Stimulated activated CD4-positive, alpha-beta T cell treated with anti-CD3 and anti-CD28 coated beads, Interleukin-15, amount 100 ng/mL, for 24 hours (primary cell): ENCODE measurements around the gene FZR1.

ENCODE experiments used
- DNase-seq: peaks from one replicate; pipeline ENCODE4 v3.0.0-alpha.2; 2020

FZR1 gene

DNA sequence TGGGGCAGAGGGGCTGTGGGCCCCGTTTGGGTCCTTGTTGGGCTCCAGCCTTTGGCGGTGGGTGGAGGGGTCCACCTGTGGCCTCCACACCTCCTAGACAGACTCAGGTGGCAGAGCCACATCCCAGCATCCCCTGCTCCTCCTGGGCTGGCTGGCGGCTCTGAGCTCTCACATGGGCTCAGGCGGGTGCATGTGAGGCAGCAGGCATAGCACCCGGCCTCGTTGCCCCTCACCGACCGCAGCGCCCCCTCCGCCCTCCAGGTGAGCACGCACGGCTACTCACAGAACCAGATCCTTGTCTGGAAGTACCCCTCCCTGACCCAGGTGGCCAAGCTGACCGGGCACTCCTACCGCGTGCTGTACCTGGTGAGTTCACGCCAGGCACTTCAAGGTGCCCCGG is 26.9 kb downstream of the FZR1 start:
- no peak for DNase-seq

- DNase-seq, result no peak
These were observed 27.6 kb downstream of the FZR1 start for GRCh38 chr19:3533563-3534216.

DNA sequence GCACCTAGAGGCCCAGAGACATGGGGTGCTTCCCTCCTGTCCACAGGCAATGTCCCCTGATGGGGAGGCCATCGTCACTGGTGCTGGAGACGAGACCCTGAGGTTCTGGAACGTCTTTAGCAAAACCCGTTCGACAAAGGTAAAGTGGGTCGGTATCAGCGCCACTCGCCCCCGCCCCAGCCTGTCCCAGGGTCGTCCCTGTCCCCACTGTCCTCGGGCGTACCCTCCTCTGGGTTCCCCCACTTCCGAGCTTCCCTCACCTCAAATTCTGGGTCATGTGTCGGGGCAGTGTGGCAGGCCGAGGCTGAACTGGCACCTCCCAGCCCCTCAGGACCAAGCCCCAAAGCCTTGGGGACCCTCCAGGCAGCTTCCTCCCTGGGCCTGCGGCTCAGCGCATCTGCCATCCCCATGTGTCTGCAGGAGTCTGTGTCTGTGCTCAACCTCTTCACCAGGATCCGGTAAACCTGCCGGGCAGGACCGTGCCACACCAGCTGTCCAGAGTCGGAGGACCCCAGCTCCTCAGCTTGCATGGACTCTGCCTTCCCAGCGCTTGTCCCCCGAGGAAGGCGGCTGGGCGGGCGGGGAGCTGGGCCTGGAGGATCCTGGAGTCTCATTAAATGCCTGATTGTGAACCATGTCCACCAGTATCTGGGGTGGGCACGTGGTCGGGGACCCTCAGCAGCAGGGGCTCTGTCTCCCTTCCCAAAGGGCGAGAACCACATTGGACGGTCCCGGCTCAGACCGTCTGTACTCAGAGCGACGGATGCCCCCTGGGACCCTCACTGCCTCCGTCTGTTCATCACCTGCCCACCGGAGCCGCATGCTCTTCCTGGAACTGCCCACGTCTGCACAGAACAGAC is 28.5 kb downstream of the FZR1 start:
- DNase-seq, result no peak

GRCh38 chr19:3535235-3535535 is 29.1 kb downstream of the FZR1 start:
- no peak for DNase-seq

DNA sequence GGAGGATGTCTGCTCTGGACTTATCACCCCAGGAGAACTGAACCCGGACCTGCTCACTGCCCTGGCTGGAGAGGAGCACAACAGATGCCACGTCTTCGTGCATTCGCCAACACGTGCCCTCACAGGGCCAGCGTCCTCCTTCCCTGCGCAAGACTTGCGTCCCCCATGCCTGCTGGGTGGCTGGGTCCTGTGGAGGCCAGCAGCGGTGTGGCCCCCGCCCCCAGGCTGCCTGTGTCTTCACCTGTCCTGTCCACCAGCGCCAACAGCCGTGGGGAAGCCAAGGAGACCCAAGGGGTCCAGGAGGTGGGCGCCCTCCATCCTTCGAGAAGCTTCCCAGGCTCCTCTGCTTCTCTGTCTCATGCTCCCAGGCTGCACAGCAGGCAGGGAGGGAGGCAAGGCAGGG is 29.5 kb downstream of the FZR1 start:
- no peak for DNase-seq

DNA sequence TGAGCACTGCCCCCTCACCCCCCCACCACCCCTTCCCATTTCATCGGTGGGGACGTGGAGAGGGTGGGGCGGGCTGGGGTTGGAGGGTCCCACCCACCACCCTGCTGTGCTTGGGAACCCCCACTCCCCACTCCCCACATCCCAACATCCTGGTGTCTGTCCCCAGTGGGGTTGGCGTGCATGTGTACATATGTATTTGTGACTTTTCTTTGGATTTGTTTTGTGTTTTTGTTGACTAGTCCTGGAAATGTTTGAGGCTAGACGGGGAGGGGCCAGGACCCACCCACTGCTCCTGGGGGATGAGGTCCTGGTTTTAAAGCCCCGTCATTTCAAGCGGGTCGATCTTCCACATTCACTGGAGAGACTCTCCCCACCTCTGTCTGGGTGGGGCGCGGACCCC is 29.9 kb downstream of the FZR1 start:
- DNase-seq, result no peak

DNA sequence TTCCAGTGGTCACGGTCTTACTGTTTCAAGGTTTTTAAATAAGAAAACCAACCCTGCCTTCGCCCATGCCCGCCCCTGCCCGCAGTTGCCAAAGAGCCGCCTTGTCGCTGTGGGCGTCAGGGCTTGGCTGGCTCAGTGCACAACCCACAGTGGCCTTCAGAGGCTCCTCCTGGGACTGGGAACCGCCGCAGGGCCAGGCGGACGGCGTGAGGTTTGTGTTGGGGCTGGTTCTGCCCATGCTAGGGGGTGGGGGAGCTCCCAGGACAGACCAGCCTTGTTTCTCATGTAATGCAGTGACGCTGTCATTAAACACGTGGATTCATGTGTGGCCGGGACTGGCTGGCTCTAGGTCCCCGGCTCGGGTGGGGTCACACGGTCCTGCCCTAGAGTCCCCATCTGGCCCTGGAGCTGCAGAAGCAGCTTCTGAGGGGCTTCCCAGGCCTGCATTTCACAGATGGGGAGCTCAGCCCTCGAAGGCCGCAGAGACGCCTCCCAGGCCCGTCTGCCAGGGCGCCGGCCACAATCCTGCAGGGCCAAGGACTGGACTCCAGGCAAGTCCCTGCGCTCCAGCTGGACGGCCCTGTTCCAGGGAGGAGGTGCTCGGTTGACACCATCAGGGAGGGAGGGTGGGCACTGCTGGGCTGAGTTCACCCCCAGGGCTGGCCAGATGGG is 30.5 kb downstream of the FZR1 start:
- no peak for DNase-seq

DNA sequence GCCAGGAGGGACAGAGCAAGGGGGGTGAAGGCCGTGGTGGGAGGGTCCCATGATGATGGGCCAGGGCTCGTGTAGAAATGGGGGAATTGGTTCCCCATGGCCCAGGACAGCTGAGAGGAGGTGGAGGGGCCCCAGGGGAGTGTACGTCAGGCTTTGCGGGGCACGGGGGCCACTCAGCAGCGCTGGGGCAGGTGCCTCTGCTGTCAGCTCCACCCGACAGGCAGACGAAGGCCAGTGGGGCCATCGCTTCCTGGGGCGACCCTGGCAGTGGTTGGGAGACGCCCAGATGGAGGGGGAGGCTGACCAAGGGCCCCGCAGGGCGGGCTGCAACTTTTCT is 31.0 kb downstream of the FZR1 start:
- DNase-seq, result no peak

GRCh38 chr19:3537438-3538240 is 31.5 kb downstream of the FZR1 start:
- no peak for DNase-seq

- no peak for DNase-seq
These were observed 32.3 kb downstream of the FZR1 start for GRCh38 chr19:3538258-3538929.

DNA sequence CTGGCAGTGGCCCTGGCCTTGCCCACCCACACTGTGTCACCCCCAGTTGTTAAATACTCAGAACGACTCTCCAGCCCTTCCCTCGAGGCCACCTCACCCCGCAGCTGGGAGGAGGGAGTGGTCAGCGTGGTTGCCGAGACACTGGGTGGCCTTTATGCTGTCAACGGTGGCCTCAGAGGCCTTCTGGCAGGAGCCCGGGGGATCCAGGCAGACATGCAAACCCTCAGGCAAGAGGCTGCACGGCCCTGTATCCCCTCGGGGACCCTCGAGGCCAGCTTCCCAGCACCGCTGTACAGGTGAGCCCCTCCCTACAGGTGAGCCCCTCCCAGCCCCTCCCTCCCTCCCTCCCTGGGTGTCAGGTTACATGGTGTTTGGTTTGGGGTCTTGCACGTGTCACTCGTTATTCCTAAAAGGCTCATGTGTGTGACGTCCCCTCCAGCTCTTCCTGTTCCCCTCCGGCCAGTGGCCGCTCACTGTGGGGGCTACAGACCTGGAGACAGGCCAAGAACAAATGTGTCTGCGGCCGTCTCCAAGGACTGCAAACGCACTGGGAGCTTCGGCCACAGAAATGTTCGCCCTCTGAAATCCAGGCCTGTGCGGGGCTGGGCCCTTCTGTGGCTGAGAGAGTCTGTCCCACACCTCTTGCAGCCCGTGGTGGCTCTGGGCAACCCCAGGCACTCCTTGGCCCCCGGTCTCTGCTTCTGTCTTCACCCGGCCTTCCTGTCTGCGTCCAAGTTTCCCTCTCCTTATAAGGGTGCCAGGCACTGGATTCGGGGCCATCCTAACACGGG is 33.0 kb downstream of the FZR1 start, which contains the start of gene TEKTIP1:
TEKTIP1 (plus strand) TSS at position 210 of the 791 bp plus-strand sequence; CDS start at position 214, 4 bp downstream.
- no peak for DNase-seq

DNA sequence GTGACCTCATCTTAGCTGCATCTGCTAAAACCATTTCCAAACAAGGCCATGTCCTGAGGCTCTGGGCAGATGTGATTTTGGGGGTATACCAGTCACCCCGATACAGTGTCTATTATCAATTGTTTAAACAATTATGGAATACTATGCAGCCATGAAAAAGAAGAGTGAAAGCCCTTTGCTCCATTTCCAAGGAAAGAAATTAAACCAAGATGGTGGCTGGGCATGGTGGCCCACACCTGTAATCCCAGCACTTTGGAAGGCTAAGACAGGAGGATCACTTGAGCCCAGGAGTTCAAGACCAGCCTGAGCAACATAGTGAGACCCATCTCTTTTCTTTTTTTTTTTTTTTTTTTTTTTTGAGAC is 33.6 kb downstream of the FZR1 start:
- DNase-seq, result no peak

DNA sequence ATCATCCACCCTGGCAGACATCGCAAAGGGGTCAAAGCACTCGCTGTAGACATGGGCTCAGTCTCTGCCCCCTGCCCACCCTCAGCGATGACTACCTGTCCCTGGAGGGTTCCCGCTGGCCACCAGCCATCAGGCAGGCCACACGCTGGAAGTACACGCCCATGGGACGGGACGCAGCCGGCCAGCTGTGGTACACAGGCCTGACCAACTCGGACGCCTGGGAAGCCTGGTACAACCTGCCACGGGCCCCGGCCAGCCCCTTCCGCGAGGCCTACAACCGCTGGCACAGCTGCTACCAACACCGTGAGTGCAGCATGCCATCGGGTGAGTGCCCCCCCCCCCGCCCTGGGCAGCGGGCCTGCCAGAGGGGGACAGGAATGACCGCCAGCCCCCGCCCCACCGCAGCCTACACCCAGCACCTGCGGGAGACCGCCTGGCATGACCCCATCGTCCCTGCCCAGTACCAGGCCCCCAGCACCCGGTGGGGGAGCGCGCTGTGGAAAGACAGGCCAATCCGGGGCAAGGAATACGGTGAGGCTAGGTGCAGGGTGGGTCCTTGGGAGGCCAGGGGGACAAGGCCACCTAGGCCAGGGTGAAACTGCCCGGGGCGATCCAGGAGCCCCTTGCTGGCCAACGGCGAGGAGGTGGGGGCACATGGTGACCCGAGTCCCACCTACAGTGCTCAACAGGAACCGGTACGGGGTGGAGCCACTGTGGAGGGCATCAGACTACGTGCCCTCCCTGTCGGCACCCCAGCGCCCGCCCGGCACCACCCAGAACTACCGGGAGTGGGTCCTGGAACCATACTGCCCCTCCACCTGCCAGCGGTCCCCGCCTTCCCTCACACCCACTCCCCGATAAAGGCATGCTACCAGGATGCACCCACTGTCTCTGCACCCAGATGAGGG is 37.3 kb downstream of the FZR1 start:
- no peak for DNase-seq

GRCh38 chr19:3544058-3544376 is 37.9 kb downstream of the FZR1 start:
- no peak for DNase-seq

GRCh38 chr19:3544742-3545668 is 38.9 kb downstream of the FZR1 start:
- DNase-seq, result peak; percentile 84

GRCh38 chr19:3545669-3546034 is 39.5 kb downstream of the FZR1 start:
- no peak for DNase-seq

DNA sequence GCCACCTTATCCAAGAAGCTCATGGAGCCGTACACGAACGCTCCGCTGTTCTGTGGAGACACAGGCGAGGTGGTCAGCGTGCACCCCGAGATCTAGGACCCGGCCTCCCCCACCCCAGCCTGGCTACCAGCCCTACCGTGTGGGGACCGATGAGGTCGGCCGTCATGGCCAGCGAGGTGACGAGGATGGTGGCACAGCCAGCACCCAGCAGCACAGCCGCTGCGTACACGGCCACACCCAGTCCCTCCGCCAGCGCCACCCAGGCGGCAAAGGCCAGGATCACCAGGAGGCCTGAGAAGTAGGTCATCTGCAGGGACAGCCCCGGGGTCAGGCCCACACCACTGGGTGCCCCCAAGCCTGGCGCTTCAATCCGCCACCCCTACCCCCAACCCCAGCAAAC is 40.0 kb downstream of the FZR1 start:
- no peak for DNase-seq

DNA sequence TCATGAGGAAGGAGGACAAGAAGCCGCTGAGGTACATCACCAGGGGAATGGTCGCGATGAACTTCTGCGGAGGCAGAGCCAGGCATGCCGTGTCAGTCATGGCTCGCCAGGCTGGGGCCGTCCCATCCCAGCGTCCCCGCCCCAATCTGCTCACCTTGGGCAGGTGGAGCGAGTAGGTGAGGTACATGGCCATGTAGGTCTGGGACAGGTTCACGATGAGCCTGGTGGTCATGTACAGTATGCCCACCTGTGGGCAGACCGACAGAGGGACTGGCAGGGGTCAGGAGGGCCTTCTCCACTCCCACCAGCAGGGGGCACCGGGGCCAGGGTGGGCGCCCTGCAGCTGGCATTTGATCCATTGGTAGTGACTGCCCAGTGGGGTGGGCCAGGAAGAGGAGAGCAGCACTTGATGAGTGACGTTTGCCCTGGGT is 41.2 kb downstream of the FZR1 start:
- DNase-seq, result peak; percentile 53

GRCh38 chr19:3547767-3548282 is 41.7 kb downstream of the FZR1 start:
- DNase-seq, result no peak

- no peak for DNase-seq
These were observed 42.5 kb downstream of the FZR1 start for GRCh38 chr19:3548606-3549005.
